Stimulated activated CD4-positive, alpha-beta T cell treated with anti-CD3 and anti-CD28 coated beads, Interleukin-4, amount 100 ng/mL, for 4 hours (primary cell): ENCODE data around the gene NR2F1-AS1.
A peak's percentile ranks its signal among the peaks of the same experiment; 100 is the strongest.

Experiments
- DNase-seq, 2 experiments: peaks; one replicate each; pipeline ENCODE4 v3.0.0-alpha.2; 2020

NR2F1-AS1 gene

GRCh38 chr5:93580927-93581445 lies at the start of gene NR2F1-AS1:
Gene NR2F1-AS1 (minus strand): TSS chr5:93581219.
- DNase-seq = no peak

GRCh38 chr5:93626801-93627200 lies 45.8 kb upstream of the NR2F1-AS1 start:
- no peak for DNase-seq

GRCh38 chr5:93623153-93623552 lies 42.1 kb upstream of the NR2F1-AS1 start:
- DNase-seq = no peak

GRCh38 chr5:93622240-93622885 lies 41.3 kb upstream of the NR2F1-AS1 start:
- no peak for DNase-seq

GRCh38 chr5:93621327-93621798 lies 40.3 kb upstream of the NR2F1-AS1 start:
- no peak for DNase-seq

- peak; percentile 31 to 44 for DNase-seq
These were observed 39.7 kb upstream of the NR2F1-AS1 start for GRCh38 chr5:93620487-93621326.

- no peak for DNase-seq
These were observed 35.6 kb upstream of the NR2F1-AS1 start for GRCh38 chr5:93616538-93617174.

GRCh38 chr5:93612855-93613243 lies 31.8 kb upstream of the NR2F1-AS1 start:
- no peak for DNase-seq

- no peak for DNase-seq
These were observed 31.2 kb upstream of the NR2F1-AS1 start for GRCh38 chr5:93611976-93612854.

GRCh38 chr5:93611273-93611975 lies 30.4 kb upstream of the NR2F1-AS1 start:
- DNase-seq = no peak

GRCh38 chr5:93610581-93611272 lies 29.7 kb upstream of the NR2F1-AS1 start:
- DNase-seq = no peak

GRCh38 chr5:93609762-93610161 lies 28.7 kb upstream of the NR2F1-AS1 start:
- DNase-seq = no peak

GRCh38 chr5:93608855-93609254 lies 27.8 kb upstream of the NR2F1-AS1 start:
- DNase-seq = no peak

- DNase-seq = peak in 1 of 2 experiments; percentile 25
These were observed 26.6 kb upstream of the NR2F1-AS1 start for GRCh38 chr5:93607367-93608258.

GRCh38 chr5:93606382-93606752 lies 25.3 kb upstream of the NR2F1-AS1 start:
- DNase-seq = no peak

GRCh38 chr5:93604644-93605515 lies 23.9 kb upstream of the NR2F1-AS1 start:
- no peak for DNase-seq

GRCh38 chr5:93603793-93604643 lies 23.0 kb upstream of the NR2F1-AS1 start:
- DNase-seq = no peak
